GM21825 (cell line): Measurements from ENCODE around the gene PELI2.

Experiments
- ATAC-seq: cut with Tn5 transposase; IDR thresholded peaks from one replicate; pipeline ENCODE4 v1.9.1; 2021; ENCODE audit warnings: mild to moderate bottlenecking, moderate library complexity; ENCODE audit not compliant: unreplicated experiment

The PELI2 gene

GRCh38 chr14:56170877-56171422 lies 52.7 kb downstream of the PELI2 start:
- no peak for ATAC-seq

DNA sequence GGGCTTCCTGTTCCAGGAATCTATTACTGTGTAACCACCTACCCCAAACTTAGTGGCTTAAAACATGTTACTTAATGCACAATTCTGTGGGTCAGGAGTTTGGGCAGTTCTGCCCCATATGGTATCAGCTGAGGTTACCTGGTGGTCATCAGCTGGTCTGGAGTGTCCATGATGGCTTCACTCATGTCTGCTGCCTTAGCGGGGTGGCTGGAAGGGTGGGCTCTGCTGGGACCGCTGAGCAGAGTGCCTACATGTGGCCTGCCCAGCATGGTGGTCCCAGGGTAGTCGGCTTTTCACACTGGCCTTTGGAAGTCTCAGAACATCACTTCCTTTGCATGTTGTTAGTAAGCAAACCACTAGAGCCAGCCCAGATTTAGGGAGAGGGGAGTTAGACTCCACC lies 53.9 kb downstream of the PELI2 start:
- ATAC-seq = no peak

- no peak for ATAC-seq
These were observed 54.4 kb downstream of the PELI2 start for GRCh38 chr14:56172571-56172971.

- ATAC-seq = no peak
These were observed 55.2 kb downstream of the PELI2 start for GRCh38 chr14:56173365-56173922.

GRCh38 chr14:56175773-56176172 lies 57.6 kb downstream of the PELI2 start:
- no peak for ATAC-seq

DNA sequence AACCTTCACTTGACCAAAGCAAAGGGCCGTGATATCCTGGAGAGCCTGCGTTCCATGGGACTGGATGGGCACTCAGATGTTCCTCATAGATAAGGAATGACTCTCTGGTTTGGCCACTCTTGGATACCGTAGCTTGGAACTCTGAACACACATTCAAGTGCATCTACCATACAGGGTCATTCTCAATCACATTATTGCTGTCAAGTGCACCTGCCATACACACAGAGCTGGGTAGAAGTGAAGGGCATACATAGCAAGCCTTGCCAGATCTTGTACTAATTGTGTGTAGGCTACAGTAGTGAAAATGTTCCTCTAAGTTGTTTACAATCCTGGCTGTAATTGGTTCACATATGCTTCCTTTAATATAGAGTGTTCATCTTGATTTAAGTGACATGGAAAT lies 58.3 kb downstream of the PELI2 start:
- ATAC-seq = no peak

DNA sequence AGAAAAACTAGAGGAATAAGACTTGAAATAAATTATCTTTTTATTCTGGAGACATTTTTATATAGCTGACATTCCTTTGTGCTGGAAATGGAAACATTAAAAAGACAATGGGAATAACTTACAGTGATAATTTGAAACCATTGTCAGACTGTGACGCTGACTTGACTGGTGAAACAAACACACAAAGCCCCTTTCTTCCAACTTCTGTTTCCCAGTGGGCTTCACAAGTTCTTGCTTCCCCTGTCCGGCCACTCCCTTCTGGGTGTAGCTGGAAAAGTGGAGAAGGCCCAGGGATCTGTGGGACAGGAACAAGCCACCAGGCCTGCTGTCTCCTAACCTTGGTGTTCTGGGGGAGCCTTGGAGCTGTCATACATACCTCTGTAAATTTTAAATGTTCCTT lies 58.8 kb downstream of the PELI2 start:
- no peak for ATAC-seq

GRCh38 chr14:56180754-56181542 lies 62.7 kb downstream of the PELI2 start:
- ATAC-seq = no peak

- no peak for ATAC-seq
These were observed 63.5 kb downstream of the PELI2 start for GRCh38 chr14:56181681-56182085.

GRCh38 chr14:56182410-56182809 lies 64.2 kb downstream of the PELI2 start:
- no peak for ATAC-seq

DNA sequence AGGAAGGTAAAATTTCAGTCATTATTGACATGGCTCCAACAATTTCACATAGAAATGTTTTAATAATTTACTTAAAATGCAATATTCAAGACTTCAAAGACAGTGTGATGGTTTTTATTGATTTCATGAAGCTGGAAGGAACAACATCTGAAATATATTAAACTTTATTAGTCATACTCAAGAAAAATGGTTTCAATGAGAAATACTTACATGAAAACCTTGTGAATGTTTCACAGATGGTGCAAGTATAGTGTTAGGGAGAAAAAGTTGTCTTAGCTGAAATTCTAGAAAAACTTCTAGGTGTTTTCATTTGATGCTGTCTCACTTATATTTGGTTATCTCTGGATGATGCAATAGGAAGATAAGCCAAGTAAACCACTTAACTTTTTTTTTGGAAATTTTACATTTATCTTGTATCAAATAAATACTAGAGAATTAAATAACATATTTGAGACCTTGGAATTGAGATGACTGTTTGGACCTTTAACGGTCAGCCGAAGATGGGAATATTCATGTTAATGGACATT lies 65.5 kb downstream of the PELI2 start:
- ATAC-seq = no peak

GRCh38 chr14:56185992-56186391 lies 67.8 kb downstream of the PELI2 start:
- no peak for ATAC-seq

GRCh38 chr14:56187736-56188135 lies 69.5 kb downstream of the PELI2 start:
- ATAC-seq = no peak

DNA sequence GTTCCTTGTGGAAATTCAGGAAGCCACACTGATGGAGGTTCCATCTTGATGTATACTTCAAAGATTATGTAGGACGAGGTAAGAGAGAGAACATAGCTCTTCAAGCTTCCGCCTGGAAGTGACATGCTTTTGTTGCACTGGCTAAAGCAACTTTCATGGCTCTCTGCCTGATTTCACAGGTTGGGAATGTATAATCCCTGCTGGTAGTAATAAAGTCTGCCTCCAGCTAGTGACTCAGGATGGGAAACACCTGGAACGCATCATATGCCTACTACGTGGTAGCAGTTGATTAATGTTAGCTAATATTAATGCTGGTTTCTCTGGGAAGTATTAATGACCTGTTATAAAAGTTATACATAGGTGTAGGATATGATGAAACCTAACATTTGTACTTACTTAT lies 71.1 kb downstream of the PELI2 start:
- no peak for ATAC-seq

- no peak for ATAC-seq
These were observed 75.1 kb downstream of the PELI2 start for GRCh38 chr14:56193347-56193746.

DNA sequence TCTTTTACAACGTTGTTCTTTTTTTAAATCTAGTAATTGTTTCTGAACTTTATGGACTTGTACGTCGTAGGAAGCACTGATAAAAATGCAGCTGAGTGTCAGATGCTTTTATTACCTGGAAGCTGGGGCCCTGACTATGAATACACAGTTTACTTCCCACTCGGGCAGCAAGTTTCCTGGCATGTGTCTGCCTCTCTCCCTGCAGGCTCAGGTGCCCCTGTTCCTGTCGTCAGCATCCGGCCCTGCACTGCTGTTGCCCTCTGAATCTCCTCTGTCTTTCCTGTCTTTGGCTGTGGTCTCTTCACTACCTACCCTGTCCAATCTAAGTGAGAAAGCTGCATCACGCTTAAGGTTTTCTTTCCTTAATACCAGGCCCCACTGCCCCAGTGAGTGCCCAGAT lies 75.8 kb downstream of the PELI2 start:
- no peak for ATAC-seq

- no peak for ATAC-seq
These were observed 77.0 kb downstream of the PELI2 start for GRCh38 chr14:56195223-56195622.

GRCh38 chr14:56195704-56196103 lies 77.5 kb downstream of the PELI2 start:
- ATAC-seq = peak; percentile 71

GRCh38 chr14:56196274-56196673 lies 78.1 kb downstream of the PELI2 start:
- ATAC-seq = no peak

DNA sequence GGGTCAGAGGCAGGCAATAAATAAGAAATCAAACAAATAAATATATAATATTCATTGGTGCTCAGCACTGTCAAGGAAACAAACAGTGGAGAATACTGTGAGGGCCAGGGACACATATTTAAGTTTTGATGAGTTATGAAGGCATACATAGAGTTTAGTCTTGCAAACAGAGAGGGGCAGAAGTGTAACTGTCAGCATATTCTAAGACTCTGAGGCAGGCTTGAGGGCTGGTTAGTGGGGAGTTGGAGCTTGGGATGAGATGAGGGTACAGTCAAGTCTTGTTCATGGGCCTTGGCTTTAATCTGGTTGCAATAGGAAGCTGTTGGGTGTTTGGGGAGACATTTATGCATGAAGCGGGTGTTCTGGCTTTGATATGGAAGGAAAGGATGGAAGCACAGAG lies 78.9 kb downstream of the PELI2 start:
- no peak for ATAC-seq

DNA sequence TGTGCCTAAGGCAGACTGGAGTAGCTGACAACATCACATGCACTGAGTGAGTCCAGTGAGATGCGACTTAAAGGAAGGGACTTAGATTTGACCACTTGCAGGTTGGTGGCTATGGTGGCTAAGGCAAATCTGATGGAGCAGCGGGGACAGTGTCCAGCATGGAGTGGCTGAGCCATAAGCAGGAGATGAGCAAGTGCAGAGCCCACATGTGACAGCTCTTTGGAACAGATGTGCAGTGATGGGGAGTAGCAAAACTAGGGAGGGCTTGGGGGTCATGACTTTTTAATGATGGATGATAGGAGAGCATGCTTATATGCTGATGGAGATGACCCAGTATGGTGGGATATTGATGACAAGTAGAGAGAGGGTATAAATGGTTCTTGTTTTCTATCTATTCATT lies 80.2 kb downstream of the PELI2 start:
- no peak for ATAC-seq
